HG02884 (cell line): Measurements from ENCODE around the gene GPR137C.

ENCODE experiments used
- ATAC-seq: cut with Tn5 transposase; IDR thresholded peaks from one replicate; pipeline ENCODE4 v1.9.1; 2021; ENCODE audit warnings: mild to moderate bottlenecking, moderate library complexity; ENCODE audit not compliant: unreplicated experiment

The GPR137C gene

DNA sequence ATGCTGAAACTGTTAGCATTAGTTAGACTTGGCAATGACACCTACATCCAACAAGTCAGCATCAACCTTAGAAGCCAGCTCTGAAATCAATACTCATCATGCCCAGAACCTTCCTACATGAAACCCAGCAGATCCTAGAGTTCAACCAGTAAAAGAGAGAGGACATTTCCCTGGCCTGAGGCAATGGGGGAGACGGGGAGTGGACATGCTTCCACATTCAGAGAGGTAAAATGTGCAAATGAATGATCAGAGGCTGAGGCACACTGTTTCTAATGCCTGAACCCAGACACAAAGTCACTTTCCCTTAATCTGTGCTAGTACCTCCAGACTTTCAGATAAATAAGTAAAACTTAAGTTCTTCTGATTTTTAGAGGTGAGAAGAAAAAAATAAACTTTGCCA is 108.2 kb downstream of the GPR137C start:
- ATAC-seq, result no peak

DNA sequence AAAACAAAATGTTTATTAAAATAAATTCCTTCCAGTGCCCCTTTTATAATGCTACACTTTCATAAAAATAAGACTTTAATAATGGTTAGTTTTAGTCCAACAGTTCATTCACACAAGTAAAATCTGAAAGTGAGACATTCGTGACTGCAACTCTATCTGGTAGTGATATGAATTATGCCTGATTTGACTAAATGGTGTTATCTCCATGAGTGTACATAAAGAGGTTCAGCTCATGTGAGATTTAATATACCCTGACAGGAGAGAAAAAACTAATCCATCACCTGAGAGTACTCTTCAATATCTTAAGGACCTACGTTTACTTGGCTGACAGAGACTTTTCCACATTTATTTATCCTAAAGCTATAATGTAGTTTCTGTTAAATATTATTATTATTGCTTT is 108.7 kb downstream of the GPR137C start:
- ATAC-seq, result no peak

DNA sequence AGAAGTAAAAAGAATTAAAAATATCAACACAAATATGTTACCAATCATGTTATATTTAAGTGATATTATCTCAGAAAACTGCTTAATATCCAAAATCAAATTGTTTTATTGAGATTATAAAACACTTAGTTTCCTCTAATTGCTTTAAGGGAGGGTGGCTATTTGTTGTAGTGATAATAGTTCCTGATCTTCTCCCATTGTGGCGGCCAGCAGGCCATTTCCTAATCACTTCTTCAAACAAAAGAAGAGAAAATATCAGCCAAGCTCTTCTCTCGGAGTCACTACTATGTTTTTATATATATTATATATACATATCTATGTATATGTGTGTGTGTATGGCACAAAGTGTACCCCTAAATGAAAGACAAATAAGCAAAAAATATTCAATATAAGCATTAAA is 111.2 kb downstream of the GPR137C start:
- no peak for ATAC-seq

DNA sequence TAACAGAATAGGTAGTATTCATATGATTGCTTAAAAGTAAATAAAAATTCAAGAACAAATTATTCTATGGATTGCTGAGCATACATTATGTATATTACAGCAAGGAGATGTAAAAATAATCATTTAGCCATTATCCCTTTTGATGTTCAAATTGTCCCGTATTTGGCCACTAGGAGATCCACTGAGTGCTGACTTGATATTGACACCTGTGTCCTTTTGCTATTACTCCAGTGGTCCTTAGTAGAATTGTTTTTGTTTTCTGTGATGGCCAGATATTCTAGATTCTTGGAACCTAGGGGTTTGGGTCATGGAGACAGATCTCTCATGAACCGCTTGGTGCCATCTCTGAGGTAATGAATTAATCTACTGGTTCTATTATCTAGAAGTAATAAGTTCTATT is 126.0 kb downstream of the GPR137C start:
- ATAC-seq, result no peak

DNA sequence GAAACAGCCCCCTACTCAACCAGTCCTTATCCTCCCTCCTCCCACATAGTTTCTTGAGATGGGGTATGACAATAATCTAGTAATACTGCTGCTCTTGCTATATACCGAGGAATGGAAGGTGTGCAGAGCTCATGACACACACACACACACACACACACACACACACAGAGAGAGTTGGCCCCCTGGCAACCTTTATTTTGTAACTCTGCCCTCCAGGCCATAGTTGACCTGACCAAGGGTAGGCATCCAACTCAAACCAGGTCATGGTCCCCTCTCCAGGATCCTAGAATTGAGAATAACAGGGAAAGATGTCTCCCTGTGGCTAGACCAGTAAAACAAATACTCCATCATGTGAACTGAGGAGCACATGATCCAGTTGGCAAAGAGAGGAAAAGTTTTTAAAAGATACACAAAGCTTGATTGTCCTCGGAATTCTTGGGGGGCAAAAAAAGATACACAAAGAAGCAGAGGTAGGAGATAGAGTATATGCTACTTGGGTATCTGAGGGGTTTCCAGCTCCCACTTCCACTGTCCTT is 131.4 kb downstream of the GPR137C start:
- no peak for ATAC-seq

DNA sequence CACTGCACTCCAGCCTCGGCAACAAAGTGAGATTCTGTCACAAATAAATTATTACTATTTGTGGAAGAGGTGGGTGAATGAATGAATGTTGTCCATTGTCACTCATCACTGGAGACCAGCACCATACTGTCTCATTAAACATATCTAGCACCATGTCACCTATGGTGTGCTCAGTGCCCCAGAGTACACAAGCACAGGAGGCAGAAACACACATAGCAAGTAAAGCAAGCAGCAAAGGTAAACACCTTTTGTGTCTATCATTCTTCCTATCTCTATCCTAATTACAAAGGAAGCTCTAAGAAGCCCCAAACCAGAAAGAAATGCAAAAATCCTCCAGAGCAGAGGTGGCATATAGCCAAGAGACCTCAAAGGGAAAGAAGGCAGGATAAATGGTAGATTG is 133.5 kb downstream of the GPR137C start:
- no peak for ATAC-seq
